Panc1 (cell line): ENCODE results near the gene INTS11. TPM values are rescaled to one million over a fixed set of nuclear protein-coding genes. Genes with fewer than 3 reads are reported as not detected.

Experiments used
- ATAC-seq: fragments of 200-7000 bp; cut with Tn5 transposase; 2 replicates; pipeline ENCODE4 v1.9.1; 2020; ENCODE audit warnings: mild to moderate bottlenecking, moderate library complexity
- BruUV-seq: library from RNA; stranded (reverse); fragments of 400-500 nt; replicated peaks from 2 replicates; lab custom pipeline; 2021; lab: Mats Ljungman, UMichigan
- CTCF ChIA-PET: fragments of 300-600 bp; sonication (Branson Sonifier 250); formaldehyde crosslinking; loops from one replicate; lab custom pipeline; 2022; ENCODE audit warnings: antibody characterized with exemption; lab: Charles Lee
- POLR2A ChIA-PET: fragments of 300-600 bp; sonication (Branson Sonifier 250); formaldehyde crosslinking; loops from one replicate; lab custom pipeline; 2022; ENCODE audit warnings: antibody characterized with exemption; lab: Charles Lee
- DNase-seq: peaks from one replicate; pipeline ENCODE4 v3.0.0-alpha.2; 2010; ENCODE audit warnings: low read depth, low spot score
- H3K27ac ChIP-seq: 2 replicates; pipeline ENCODE4 v1.5.1; 2011; ENCODE audit warnings: mild to moderate bottlenecking, low read length, inconsistent platforms
- H3K27me3 ChIP-seq: fragments of 200-500 bp; sonication (Bioruptor generic); 2 replicates; pipeline ENCODE4 v1.6.0; 2014; ENCODE audit warnings: low read length, inconsistent platforms; ENCODE audit not compliant: control insufficient read depth, insufficient read depth
- H3K36me3 ChIP-seq: fragments of 200-500 bp; sonication (Bioruptor generic); 2 replicates; pipeline ENCODE4 v1.5.1; 2014; ENCODE audit warnings: inconsistent platforms, mild to moderate bottlenecking, low read length, moderate library complexity; ENCODE audit not compliant: control insufficient read depth, insufficient read depth
- H3K4me1 ChIP-seq: 2 replicates; pipeline ENCODE4 v1.5.1; 2011; ENCODE audit warnings: inconsistent platforms, mild to moderate bottlenecking, low read length, moderate library complexity; ENCODE audit not compliant: control insufficient read depth, insufficient read depth
- H3K4me3 ChIP-seq, 2 experiments: 2 replicates each; pipeline ENCODE4 v1.5.1; 2011 to 2012; ENCODE audit warnings: low read depth in 2 of 2, low read length in 2 of 2, mild to moderate bottlenecking in 2 of 2, inconsistent platforms in 1 of 2, moderate library complexity in 1 of 2
- H3K9me3 ChIP-seq: fragments of 200-500 bp; sonication (Bioruptor generic); 2 replicates; pipeline ENCODE4 v1.5.1; 2014; ENCODE audit warnings: low read depth, mild to moderate bottlenecking, inconsistent platforms, low read length, moderate library complexity; ENCODE audit not compliant: control insufficient read depth, insufficient read depth
- POLR2AphosphoS5 ChIP-seq: IDR thresholded peaks from 2 replicates; pipeline ENCODE4 v1.6.1; 2012; ENCODE audit warnings: mild to moderate bottlenecking, low read depth, low read length, moderate library complexity
- REST ChIP-seq, 2 experiments: IDR thresholded peaks; 2 replicates each; pipeline ENCODE4 v1.6.1; 2011 to 2012; ENCODE audit warnings: low read depth in 2 of 2, control low read depth in 1 of 2, low read length in 1 of 2, mild to moderate bottlenecking in 1 of 2, moderate library complexity in 1 of 2; ENCODE audit not compliant: insufficient read depth in 1 of 2
- SIN3A ChIP-seq: IDR thresholded peaks from 2 replicates; pipeline ENCODE4 v1.6.1; 2012; ENCODE audit warnings: low read depth, mild to moderate bottlenecking, low read length, moderate library complexity, borderline replicate concordance; ENCODE audit not compliant: insufficient read depth
- TCF7L2 ChIP-seq: IDR thresholded peaks from 2 replicates; pipeline ENCODE4 v1.6.1; 2011; ENCODE audit warnings: mild to moderate bottlenecking, low read depth, low read length, inconsistent platforms
- in situ Hi-C: cut with HindIII; loops from 2 replicates; pipeline ENCODE4 v1.10.0; 2016; ENCODE audit warnings: low sequenced_read_pairs, low pct_unique_long_range_greater_than_20kb
- intact Hi-C: fragments of 100-400 bp; cut with micrococcal nuclease; formaldehyde crosslinking; loops from one replicate; pipeline ENCODE4 v1.10.0; 2022; ENCODE audit not compliant: unreplicated experiment
- total RNA-seq: library from RNA; stranded (reverse); gene quantifications from one replicate; pipeline ENCODE4 v1.2.1, GENCODE V29; 2021; ENCODE audit not compliant: unreplicated experiment
- TF ChIP-seq, protein P1 (sequence below): fragments of 450-650 bp; IDR thresholded peaks from 2 replicates; pipeline ENCODE4 v1.5.1; 2017; ENCODE audit warnings: mild to moderate bottlenecking

INTS11 gene
- total RNA-seq, 1 experiment from 2014 or later: 114 TPM

- Histone ChIP-seq H3K9me3 (no peaks in the 10 kb centered on the region), H3K4me3 (no peak overlapping the region), H3K36me3 (no peaks in the 10 kb centered on the region), H3K4me1 (0 out of 2 replicates have a peak, but pooled peaks cover under 1% of the 10 kb centered on the region), H3K27me3 (no peaks in the 10 kb centered on the region), H3K27ac (no peak overlapping the region)
- ATAC-seq: no peak
- DNase-seq: no peak
- TF ChIP-seq, protein P1, sequence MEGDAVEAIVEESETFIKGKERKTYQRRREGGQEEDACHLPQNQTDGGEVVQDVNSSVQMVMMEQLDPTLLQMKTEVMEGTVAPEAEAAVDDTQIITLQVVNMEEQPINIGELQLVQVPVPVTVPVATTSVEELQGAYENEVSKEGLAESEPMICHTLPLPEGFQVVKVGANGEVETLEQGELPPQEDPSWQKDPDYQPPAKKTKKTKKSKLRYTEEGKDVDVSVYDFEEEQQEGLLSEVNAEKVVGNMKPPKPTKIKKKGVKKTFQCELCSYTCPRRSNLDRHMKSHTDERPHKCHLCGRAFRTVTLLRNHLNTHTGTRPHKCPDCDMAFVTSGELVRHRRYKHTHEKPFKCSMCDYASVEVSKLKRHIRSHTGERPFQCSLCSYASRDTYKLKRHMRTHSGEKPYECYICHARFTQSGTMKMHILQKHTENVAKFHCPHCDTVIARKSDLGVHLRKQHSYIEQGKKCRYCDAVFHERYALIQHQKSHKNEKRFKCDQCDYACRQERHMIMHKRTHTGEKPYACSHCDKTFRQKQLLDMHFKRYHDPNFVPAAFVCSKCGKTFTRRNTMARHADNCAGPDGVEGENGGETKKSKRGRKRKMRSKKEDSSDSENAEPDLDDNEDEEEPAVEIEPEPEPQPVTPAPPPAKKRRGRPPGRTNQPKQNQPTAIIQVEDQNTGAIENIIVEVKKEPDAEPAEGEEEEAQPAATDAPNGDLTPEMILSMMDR: no peak
- TF ChIP-seq REST (IDR thresholded peaks at IDR 0.05; ENCODE audit: insufficient read depth in 1 of 2, low read depth in 2 of 2, low read length in 1 of 2) (no peak), TCF7L2 (no peak), SIN3A (no peak), POLR2AphosphoS5 (no peak)
- ChIA-PET POLR2A (no interaction called here), CTCF (no interaction called here)
- in situ Hi-C loops (no loop called here), intact Hi-C loops (no loop called here)
- BruUV-seq: no TSS peak
Measured at GRCh38 chr1:1338278-1338677, 13.8 kb upstream of the INTS11 start.

DNA sequence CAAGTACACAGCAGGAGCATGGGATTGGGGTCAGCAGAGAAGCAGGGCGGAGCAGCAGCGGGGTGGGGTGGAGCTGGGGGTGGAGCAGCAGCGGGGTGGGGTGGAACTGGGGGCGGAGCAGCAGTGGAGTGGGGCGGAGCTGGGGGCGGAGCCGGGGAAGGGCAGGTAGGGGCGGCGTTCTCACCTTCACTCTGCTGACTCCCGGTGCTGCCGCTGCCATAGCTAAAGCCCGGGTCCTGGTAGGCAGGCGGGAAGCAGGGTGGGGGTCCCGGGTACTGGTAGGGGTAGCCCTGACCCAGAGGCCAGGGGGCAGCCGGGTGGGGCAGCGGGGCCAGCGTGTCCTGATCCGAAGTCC, 13.3 kb upstream of the INTS11 start:
- H3K4me1 ChIP-seq: no peaks in the 10 kb centered on the region
- in situ Hi-C loops (no loop called here), intact Hi-C loops (no loop called here)
- no peak for DNase-seq
- POLR2A ChIA-PET: no interaction called here
- no peaks in the 10 kb centered on the region for H3K9me3 ChIP-seq
- ATAC-seq: peak; percentile 62
- no peaks in the 10 kb centered on the region for H3K27me3 ChIP-seq
- BruUV-seq: no TSS peak
- CTCF ChIA-PET: no interaction called here
- H3K36me3 ChIP-seq: no peaks in the 10 kb centered on the region
- no peak overlapping the region for H3K27ac ChIP-seq
- H3K4me3 ChIP-seq: no peak overlapping the region
- no peak for TF ChIP-seq SIN3A
- TF ChIP-seq, protein P1: no peak
- TF ChIP-seq POLR2AphosphoS5: no peak
- no peak for TF ChIP-seq TCF7L2
- TF ChIP-seq REST (IDR thresholded peaks at IDR 0.05; ENCODE audit: insufficient read depth in 1 of 2, low read depth in 2 of 2, low read length in 1 of 2): no peak
